DND-41 (cell line): ENCODE measurements around the gene TENT4B.

Experiments
- ATAC-seq: fragments of 200-7000 bp; cut with Tn5 transposase; 3 replicates; pipeline ENCODE4 v1.9.1; 2021; ENCODE audit warnings: low read depth; ENCODE audit not compliant: insufficient read depth
- DNase-seq: peaks from one replicate; pipeline ENCODE4 v3.0.0-alpha.2; 2020
- H2AFZ ChIP-seq: 2 replicates; pipeline ENCODE4 v1.6.0; 2012; ENCODE audit warnings: low read depth, low read length
- H3K27ac ChIP-seq: 2 replicates; pipeline ENCODE4 v1.5.1; 2012; ENCODE audit warnings: low read length, inconsistent platforms
- H3K27me3 ChIP-seq: fragments of 200-600 bp; sonication (generic); 2 replicates; pipeline ENCODE4 v1.6.0; 2012; ENCODE audit warnings: low read length, mild to moderate bottlenecking, inconsistent platforms; ENCODE audit not compliant: insufficient read depth, poor library complexity
- H3K36me3 ChIP-seq: 2 replicates; pipeline ENCODE4 v1.5.1; 2012; ENCODE audit warnings: low read length, inconsistent platforms; ENCODE audit not compliant: insufficient read depth
- H3K4me1 ChIP-seq: 2 replicates; pipeline ENCODE4 v1.5.1; 2012; ENCODE audit warnings: mild to moderate bottlenecking, low read length; ENCODE audit not compliant: insufficient read depth
- H3K4me2 ChIP-seq: 2 replicates; pipeline ENCODE4 v1.6.0; 2012; ENCODE audit warnings: mild to moderate bottlenecking, moderate library complexity, low read length, inconsistent platforms; ENCODE audit not compliant: insufficient read depth
- H3K4me3 ChIP-seq, 2 experiments: fragments of 200-600 bp in 1 of 2; shearing (Covaris generic) in 1 of 2; 2 replicates each; pipeline ENCODE4 v1.5.1; 2012 to 2016; ENCODE audit warnings: inconsistent platforms in 2 of 2, low read length in 2 of 2, mild to moderate bottlenecking in 2 of 2, low read depth in 1 of 2, moderate library complexity in 1 of 2
- H3K79me2 ChIP-seq: 2 replicates; pipeline ENCODE4 v1.6.0; 2012; ENCODE audit warnings: low read length, inconsistent platforms; ENCODE audit not compliant: insufficient read depth
- H3K9ac ChIP-seq: 2 replicates; pipeline ENCODE4 v1.6.0; 2012; ENCODE audit warnings: low read depth, mild to moderate bottlenecking, inconsistent platforms, low read length, moderate library complexity
- H3K9me3 ChIP-seq: 2 replicates; pipeline ENCODE4 v1.5.1; 2012; ENCODE audit warnings: low read length, moderate library complexity, mild to moderate bottlenecking, inconsistent platforms; ENCODE audit not compliant: insufficient read depth, severe bottlenecking
- H4K20me1 ChIP-seq: 2 replicates; pipeline ENCODE4 v1.6.0; 2012; ENCODE audit warnings: low read length; ENCODE audit not compliant: insufficient read depth
- EZH2 ChIP-seq: IDR thresholded peaks from 3 replicates; pipeline ENCODE4 v1.6.1; 2012; ENCODE audit warnings: borderline replicate concordance, low read depth, mild to moderate bottlenecking, moderate library complexity, low read length, inconsistent platforms; ENCODE audit not compliant: severe bottlenecking
- TF ChIP-seq, protein P1 (sequence below): IDR thresholded peaks from 2 replicates; pipeline ENCODE4 v1.5.1; 2012; ENCODE audit warnings: borderline replicate concordance, low read length, moderate library complexity, mild to moderate bottlenecking; ENCODE audit not compliant: poor library complexity, severe bottlenecking; ENCODE audit errors: extremely low read depth

Gene TENT4B

DNA sequence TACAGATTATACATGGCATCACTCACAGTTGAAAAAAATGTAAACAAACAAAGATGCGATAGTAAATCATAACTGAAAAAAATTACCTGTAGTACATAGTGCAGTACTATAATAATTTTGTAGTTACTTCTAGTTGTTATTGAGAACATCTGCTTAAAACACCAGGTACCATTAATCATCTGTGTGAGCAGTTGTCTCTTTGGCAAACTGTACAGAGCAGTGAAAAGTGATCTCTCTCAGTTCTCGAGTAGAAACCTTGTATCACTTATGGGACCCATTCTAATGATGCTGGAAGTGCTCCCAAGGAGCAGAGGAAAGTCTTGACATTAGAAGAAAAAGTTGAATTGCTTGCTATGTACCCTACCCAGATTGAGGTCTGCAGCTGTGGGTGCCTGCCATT lies 8.9 kb upstream of the TENT4B start:
- no peaks in the 10 kb centered on the region for H4K20me1 ChIP-seq
- no peak for TF ChIP-seq EZH2
- TF ChIP-seq, protein P1, sequence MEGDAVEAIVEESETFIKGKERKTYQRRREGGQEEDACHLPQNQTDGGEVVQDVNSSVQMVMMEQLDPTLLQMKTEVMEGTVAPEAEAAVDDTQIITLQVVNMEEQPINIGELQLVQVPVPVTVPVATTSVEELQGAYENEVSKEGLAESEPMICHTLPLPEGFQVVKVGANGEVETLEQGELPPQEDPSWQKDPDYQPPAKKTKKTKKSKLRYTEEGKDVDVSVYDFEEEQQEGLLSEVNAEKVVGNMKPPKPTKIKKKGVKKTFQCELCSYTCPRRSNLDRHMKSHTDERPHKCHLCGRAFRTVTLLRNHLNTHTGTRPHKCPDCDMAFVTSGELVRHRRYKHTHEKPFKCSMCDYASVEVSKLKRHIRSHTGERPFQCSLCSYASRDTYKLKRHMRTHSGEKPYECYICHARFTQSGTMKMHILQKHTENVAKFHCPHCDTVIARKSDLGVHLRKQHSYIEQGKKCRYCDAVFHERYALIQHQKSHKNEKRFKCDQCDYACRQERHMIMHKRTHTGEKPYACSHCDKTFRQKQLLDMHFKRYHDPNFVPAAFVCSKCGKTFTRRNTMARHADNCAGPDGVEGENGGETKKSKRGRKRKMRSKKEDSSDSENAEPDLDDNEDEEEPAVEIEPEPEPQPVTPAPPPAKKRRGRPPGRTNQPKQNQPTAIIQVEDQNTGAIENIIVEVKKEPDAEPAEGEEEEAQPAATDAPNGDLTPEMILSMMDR: no peak
- peaks cover 3% of the 10 kb centered on the region for H3K27me3 ChIP-seq
- H3K9ac ChIP-seq: no peak overlapping the region
- H3K4me2 ChIP-seq: no peak overlapping the region
- no peaks in the 10 kb centered on the region for H3K36me3 ChIP-seq
- H3K9me3 ChIP-seq: no peaks in the 10 kb centered on the region
- ATAC-seq (no peak), DNase-seq (no peak)
- no peak overlapping the region for H3K27ac ChIP-seq
- H3K79me2 ChIP-seq: no peaks in the 10 kb centered on the region
- no peak overlapping the region for H3K4me3 ChIP-seq
- H3K4me1 ChIP-seq: no peaks in the 10 kb centered on the region
- no peak overlapping the region for H2AFZ ChIP-seq

DNA sequence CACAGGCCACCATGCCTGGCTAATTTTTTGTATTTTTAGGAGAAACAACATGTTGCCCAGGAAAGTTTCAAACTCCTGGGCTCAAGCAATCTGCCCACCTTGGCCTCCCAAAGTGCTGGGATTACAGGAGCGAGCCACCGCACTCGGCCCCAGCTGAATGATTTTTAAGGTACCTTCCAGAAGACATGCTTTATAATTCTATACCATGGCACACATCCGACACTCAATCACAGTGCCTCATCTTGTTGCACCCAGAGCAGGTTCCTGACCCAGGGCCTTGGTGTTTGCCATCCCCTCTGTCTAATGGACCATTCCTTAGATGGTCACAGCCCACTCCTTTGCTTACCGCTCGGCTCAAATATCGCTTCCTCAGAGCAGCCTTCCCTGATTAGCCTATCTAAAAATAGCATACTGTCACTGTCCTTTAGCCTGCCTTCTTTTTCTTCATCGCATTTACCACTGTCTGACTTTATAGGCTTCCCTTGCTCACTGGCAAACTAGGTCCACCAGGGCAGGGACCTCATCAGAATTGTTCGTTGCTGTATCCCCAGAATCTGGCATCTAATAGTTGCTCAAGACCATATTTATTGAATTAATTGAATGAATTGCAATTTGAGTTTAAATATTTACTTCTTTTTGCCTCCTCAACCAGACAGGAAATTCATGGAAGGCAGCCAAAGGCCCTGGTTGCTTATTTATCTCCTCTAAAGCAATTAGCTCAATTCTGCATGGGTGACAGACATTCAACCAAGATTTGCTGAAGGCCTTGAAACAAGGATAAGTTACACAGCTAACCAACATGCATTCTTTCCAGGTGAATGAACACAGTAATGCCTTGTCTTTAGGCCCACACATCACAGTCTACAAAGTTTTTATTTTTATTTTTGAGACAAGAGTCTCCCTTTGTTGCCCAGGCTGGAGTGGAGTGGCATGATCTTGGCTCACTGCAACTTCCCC lies 6.3 kb upstream of the TENT4B start:
- H3K9ac ChIP-seq: no peak overlapping the region
- H3K4me2 ChIP-seq: no peak overlapping the region
- H3K27me3 ChIP-seq: no peaks in the 10 kb centered on the region
- no peaks in the 10 kb centered on the region for H3K9me3 ChIP-seq
- no peak overlapping the region for H3K4me3 ChIP-seq
- H3K36me3 ChIP-seq: no peaks in the 10 kb centered on the region
- H3K4me1 ChIP-seq: peaks cover 2% of the 10 kb centered on the region
- H3K27ac ChIP-seq: no peak overlapping the region
- DNase-seq (no peak), ATAC-seq (no peak)
- H3K79me2 ChIP-seq: no peaks in the 10 kb centered on the region
- no peak for TF ChIP-seq EZH2
- TF ChIP-seq, protein P1: no peak
- H4K20me1 ChIP-seq: no peaks in the 10 kb centered on the region
- no peak overlapping the region for H2AFZ ChIP-seq

DNA sequence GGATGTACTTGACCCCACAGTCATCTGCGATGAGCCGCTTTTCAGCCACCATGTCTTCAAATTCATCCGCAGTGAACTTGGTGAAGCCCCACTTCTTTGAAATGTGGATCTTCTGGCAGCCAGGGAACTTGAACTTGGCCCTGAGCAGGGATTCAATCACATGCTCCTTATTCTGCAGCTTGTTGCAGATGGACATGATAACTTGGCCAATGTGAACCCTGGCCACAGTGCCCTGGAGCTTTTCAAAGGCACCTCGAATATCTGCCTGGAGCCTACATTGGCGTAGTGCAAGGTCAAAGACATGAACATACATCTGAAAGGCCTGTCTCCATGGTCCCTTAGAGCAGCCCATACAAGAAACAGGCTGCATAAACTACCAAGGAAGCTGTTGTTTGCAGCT lies 1.8 kb upstream of the TENT4B start:
- no peak overlapping the region for H3K4me2 ChIP-seq
- no peak overlapping the region for H3K27ac ChIP-seq
- no peak overlapping the region for H2AFZ ChIP-seq
- H3K9ac ChIP-seq: no peak overlapping the region
- no peak overlapping the region for H3K4me3 ChIP-seq
- H3K27me3 ChIP-seq: no peaks in the 10 kb centered on the region
- H3K9me3 ChIP-seq: no peaks in the 10 kb centered on the region
- TF ChIP-seq, protein P1: no peak
- no peak for TF ChIP-seq EZH2
- ATAC-seq (no peak), DNase-seq (no peak)
- H3K4me1 ChIP-seq: peaks cover 34% of the 10 kb centered on the region
- no peaks in the 10 kb centered on the region; the same call in 1 of the 2 replicates for H3K36me3 ChIP-seq
- peaks cover 22% of the 10 kb centered on the region for H4K20me1 ChIP-seq
- peaks cover 25% of the 10 kb centered on the region for H3K79me2 ChIP-seq
